ENCODE measurements around the gene IGSF9B.
"Not testable (repeated sequence)": the region's sequence is repeated elsewhere in the genome, so short reads cannot be mapped to it uniquely, and the experiment has no call there.

The IGSF9B gene

GRCh38 chr11:133956650-133957633 is at the start of gene IGSF9B:
IGSF9B (minus strand) TSS chr11:133956968; CDS start chr11:133956754, 214 bp downstream.
- in situ Hi-C loops (cut with HindIII; ENCODE audit: low sequenced_read_pairs): no loop called here

GRCh38 chr11:134004496-134005172 is 47.9 kb upstream of the IGSF9B start:
- in situ Hi-C loops (cut with HindIII; ENCODE audit: low sequenced_read_pairs): no loop called here

GRCh38 chr11:134003792-134004495 is 47.2 kb upstream of the IGSF9B start:
- in situ Hi-C loops (cut with HindIII; ENCODE audit: low sequenced_read_pairs): no loop called here

GRCh38 chr11:134002819-134003218 is 46.1 kb upstream of the IGSF9B start:
- in situ Hi-C loops (cut with HindIII; ENCODE audit: low sequenced_read_pairs): not testable (repeated sequence)

GRCh38 chr11:134002338-134002737 is 45.6 kb upstream of the IGSF9B start:
- in situ Hi-C loops (cut with HindIII; ENCODE audit: low sequenced_read_pairs): not testable (repeated sequence)

GRCh38 chr11:134001596-134001995 is 44.8 kb upstream of the IGSF9B start:
- in situ Hi-C loops (cut with HindIII; ENCODE audit: low sequenced_read_pairs): no loop called here

GRCh38 chr11:134001088-134001487 is 44.3 kb upstream of the IGSF9B start:
- in situ Hi-C loops (cut with HindIII; ENCODE audit: low sequenced_read_pairs): no loop called here

GRCh38 chr11:133999355-133999754 is 42.6 kb upstream of the IGSF9B start:
- in situ Hi-C loops (cut with HindIII; ENCODE audit: low sequenced_read_pairs): no loop called here

GRCh38 chr11:133997554-133997953 is 40.8 kb upstream of the IGSF9B start:
- in situ Hi-C loops (cut with HindIII; ENCODE audit: low sequenced_read_pairs): no loop called here

GRCh38 chr11:133996671-133997070 is 39.9 kb upstream of the IGSF9B start:
- in situ Hi-C loops (cut with HindIII; ENCODE audit: low sequenced_read_pairs): no loop called here

GRCh38 chr11:133995066-133995465 is 38.3 kb upstream of the IGSF9B start:
- in situ Hi-C loops (cut with HindIII; ENCODE audit: low sequenced_read_pairs): no loop called here

- in situ Hi-C loops (cut with HindIII; ENCODE audit: low sequenced_read_pairs): no loop called here
These were observed 37.2 kb upstream of the IGSF9B start for GRCh38 chr11:133993921-133994320.

- in situ Hi-C loops (cut with HindIII; ENCODE audit: low sequenced_read_pairs): no loop called here
These were observed 36.3 kb upstream of the IGSF9B start for GRCh38 chr11:133993107-133993506.

- in situ Hi-C loops (cut with HindIII; ENCODE audit: low sequenced_read_pairs): no loop called here
These were observed 35.4 kb upstream of the IGSF9B start for GRCh38 chr11:133992121-133992520.

- in situ Hi-C loops (cut with HindIII; ENCODE audit: low sequenced_read_pairs): no loop called here
These were observed 34.3 kb upstream of the IGSF9B start for GRCh38 chr11:133991101-133991500.

- in situ Hi-C loops (cut with HindIII; ENCODE audit: low sequenced_read_pairs): no loop called here
These were observed 33.7 kb upstream of the IGSF9B start for GRCh38 chr11:133990501-133990900.

GRCh38 chr11:133988686-133989410 is 32.1 kb upstream of the IGSF9B start:
- in situ Hi-C loops (cut with HindIII; ENCODE audit: low sequenced_read_pairs): no loop called here

- in situ Hi-C loops (cut with HindIII; ENCODE audit: low sequenced_read_pairs): no loop called here
These were observed 30.4 kb upstream of the IGSF9B start for GRCh38 chr11:133987171-133987570.

- in situ Hi-C loops (cut with HindIII; ENCODE audit: low sequenced_read_pairs): no loop called here
These were observed 29.5 kb upstream of the IGSF9B start for GRCh38 chr11:133985981-133986944.
